ENCODE measurements around the gene DRP2.
A peak's percentile ranks its signal among the peaks of the same experiment; 100 is the strongest.
"Not testable (repeated sequence)": the region's sequence is repeated elsewhere in the genome, so short reads cannot be mapped to it uniquely, and the experiment has no call there.

DRP2 gene

DNA sequence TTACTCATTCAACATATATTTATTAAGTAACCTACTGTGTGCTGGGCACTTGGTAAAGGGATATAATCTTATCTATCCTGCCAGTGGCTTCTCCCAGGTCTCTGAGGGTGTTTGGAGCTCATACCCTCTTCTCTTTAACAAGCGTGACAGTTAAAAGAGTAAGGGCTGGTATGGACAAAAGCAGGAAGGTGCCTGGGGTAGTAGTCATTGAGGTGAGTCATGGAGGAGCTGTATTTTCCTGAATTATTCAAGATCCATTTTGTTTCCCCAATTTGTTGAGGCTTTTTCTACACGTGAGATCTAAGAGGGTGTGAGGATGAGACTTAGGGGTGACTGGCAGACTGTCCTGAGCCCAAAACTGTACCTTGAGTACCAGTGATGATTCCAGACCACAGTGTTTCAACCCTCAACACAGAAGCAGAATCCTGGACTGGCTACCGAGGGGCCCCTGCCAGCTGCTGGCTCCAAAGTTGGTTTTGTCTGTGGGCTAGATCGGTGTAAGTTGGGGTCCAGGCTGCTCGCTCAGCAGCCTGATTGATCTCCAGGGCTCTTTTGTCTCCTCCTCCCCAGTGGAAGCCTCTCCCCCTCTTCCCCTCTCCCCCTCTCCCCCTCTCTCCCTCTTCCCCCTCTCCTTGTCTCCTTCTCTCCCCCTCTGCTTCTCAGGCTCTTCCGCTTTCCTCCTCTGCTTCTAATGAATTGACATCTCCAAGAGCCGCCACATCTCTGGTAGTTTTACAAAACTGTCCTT is at the start of gene DRP2:
Gene DRP2 (plus strand): TSS at position 671 of the 748 bp plus-strand sequence. CDS start 11,862 bp downstream, outside the sequence.
- no peak for DNase-seq
- intact Hi-C loops (cut with DNase I) = no loop called here

GRCh38 chrX:101171883-101172400 is 47.6 kb upstream of the DRP2 start:
- intact Hi-C loops (cut with DNase I) = no loop called here
- DNase-seq = no peak

GRCh38 chrX:101176439-101176838 is 43.1 kb upstream of the DRP2 start:
- intact Hi-C loops (cut with DNase I) = no loop called here
- DNase-seq = no peak

DNA sequence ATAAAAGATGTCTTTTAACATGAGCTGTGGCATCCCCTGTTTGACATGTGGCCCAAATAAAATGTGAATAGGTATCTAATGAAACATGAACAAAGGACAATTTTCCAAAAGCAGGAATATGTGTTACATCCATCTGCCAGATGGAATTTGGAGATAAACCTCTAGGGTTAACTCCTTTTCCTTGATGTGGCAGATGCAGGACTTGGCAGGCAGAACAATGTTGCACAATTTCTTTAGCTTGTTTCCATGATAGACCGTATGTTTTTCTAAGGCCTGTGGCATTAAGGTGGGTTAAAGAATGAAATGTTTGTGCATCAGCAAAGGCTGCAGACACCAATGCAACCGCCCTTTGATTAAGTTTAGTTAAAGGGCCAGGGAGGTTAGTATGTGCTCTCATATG is 34.7 kb upstream of the DRP2 start:
- intact Hi-C loops (cut with DNase I); DNase-seq: not testable (repeated sequence)

DNA sequence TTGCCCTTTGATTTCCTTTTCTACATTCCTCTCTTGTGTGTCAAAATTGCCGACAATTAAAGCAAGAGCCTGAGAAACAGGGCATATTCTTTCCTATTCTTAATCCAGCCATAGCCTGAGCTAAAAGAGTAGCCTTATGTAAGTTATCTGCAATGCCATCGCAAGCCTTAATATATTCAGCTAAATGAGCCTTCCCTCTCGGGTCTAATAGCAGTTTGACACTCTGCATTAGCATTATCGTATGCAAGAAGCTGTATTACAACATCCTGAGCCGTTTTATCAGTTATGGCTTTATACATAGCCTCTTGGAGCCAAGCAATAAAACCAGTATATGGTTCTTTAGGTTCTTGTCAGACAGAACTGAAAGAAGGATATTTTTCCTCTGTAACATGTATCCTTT is 31.6 kb upstream of the DRP2 start:
- intact Hi-C loops (cut with DNase I); DNase-seq: not testable (repeated sequence)

DNA sequence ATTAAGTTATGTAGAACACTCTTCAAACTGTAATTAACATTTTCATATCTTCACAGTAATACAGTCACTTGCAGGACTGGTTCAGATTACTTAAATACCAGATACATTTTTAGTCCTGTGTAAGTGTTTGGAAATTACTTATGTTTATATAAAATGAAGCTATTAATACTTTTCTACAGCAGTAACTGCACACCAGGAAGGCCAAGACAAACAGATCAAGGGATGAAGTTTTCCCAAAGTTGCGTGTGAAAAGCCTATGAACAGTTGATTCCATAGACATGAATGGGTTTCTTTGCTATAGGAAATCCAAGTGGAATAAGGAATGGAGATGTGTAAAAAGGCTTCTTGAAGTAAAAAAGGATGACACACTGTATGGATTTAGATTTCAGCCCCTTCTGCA is 28.9 kb upstream of the DRP2 start:
- no peak for DNase-seq
- intact Hi-C loops (cut with DNase I) = no loop called here

DNA sequence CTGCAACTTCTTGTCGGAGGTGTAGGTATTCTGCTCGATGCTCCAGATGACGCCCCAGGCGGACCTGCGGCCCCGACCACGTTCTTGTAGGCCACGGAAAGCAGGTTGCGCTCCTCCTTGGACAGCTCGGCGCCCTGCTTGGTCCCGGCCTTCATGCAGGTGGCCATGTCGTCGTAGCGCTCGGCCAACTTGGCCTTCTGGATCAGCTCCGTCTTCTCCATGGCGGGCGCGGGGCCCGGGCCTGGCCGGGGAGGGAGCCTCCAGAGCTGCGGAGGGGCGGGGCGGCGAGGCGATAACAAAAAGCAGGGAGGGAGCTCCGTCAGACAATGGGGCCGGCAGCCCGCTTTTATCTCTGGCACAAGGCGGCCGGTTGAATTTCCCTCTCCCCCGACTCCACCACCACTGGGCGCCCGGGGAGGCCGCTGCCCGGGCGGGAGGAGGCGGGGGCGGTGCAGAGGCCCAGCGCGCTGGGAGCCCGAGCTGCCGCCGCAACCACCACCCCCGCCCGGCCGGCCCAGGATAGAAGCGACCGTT is 28.3 kb upstream of the DRP2 start:
- intact Hi-C loops (cut with DNase I) = no loop called here
- peak in 2 of 10 donors; percentile 8 to 76 for DNase-seq

DNA sequence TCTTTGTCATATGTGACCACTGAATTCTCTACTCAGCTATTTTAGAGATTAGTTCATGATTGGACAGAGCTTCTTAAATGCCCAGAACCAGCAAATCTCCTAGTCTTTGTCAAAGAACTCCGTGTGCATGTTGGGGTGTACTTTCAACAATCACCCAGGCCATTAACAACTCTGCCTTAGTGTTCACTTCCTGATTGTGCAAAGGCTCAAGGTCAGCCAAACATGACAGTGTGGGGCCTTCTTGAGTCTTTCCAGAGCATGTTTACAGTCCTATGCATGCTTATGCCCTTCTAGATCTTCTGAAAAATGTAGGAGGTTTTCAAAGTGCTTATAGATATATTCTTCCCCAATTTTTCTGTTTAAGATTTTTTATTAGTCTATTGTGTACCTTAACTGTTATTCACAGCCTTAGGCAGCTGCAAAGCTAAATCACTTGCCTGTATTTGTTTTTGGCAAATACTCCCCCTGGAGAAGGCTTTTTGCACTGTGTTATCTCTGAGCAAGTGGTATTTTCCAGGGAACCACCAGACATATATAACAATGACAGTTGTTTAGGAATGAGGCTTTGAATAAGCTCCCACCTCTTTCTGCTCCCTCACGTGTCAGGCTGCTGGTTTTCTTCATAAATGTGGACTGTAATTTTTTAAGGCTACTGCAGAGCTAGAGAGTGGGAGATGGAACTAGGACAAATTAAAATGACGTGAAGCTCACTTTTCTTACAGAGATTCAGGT is 24.0 kb upstream of the DRP2 start:
- intact Hi-C loops (cut with DNase I) = no loop called here

GRCh38 chrX:101203761-101204351 is 15.7 kb upstream of the DRP2 start:
- no peak for DNase-seq
- intact Hi-C loops (cut with DNase I) = no loop called here

More for the DNA sequence above, 24.0 kb upstream of the DRP2 start:
- no peak for DNase-seq

DNA sequence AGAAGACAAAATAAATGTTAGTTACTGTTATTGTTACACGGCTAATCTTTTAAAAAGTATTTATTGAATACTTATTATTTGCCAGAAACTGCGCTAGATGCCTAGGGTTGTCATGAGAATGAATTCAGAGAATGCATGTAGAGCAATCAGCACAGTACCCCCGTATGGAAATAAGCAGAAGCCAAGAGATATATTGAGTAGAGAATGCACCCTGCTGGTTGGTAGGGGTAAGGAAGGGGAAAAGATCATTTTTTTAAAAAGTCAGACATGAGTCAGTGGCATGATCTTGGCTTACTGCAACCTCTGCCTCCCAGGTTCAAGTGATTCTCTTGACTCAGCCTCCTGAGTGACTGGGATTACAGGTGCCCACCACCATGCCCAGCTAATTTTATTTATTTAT is 13.1 kb upstream of the DRP2 start:
- DNase-seq = no peak
- intact Hi-C loops (cut with DNase I) = no loop called here

- no peak for DNase-seq
- intact Hi-C loops (cut with DNase I) = no loop called here
These were observed 11.3 kb upstream of the DRP2 start for GRCh38 chrX:101208152-101208905.

GRCh38 chrX:101210630-101211029 is 9.0 kb upstream of the DRP2 start:
- DNase-seq = no peak
- intact Hi-C loops (cut with DNase I) = no loop called here

- intact Hi-C loops (cut with DNase I) = no loop called here
- DNase-seq = no peak
These were observed 1.9 kb upstream of the DRP2 start for GRCh38 chrX:101217689-101218088.

GRCh38 chrX:101219864-101220346 is 319 bp downstream of the DRP2 start:
- peak in 8 of 10 donors; percentile 14 to 90 (median 41) for DNase-seq
- intact Hi-C loops (cut with DNase I) = no loop called here

DNA sequence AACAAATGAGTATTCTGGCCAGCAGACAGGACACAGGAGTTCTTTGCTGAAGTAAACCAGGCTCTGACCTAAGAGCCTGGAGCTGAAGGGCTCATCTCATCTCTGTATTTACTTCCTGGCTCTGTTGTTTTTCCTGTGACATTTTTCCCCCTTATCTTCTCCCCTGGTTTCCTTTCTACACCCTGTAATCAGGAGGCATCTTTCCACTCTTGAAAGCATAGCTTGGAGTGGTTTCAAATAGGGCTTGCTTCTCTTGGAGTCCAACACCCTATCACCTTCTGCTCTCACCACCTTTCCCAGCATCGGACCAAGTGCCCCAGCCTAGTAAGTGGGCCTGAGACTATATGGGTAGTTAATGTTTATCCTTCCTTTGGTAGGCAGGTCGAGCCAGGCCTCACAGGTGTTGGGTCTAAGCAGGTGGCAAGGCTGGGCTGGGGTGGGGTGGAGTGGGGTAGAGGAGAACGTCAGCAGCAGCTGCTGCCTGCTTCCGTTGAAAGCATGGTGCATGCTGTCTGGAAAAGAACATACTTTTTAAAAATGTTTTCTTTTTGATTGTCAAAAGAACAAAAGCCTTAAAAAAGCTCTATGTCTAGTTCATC is 1.2 kb downstream of the DRP2 start:
- intact Hi-C loops (cut with DNase I) = no loop called here
- peak in 1 of 10 donors; percentile 68 for DNase-seq

DNA sequence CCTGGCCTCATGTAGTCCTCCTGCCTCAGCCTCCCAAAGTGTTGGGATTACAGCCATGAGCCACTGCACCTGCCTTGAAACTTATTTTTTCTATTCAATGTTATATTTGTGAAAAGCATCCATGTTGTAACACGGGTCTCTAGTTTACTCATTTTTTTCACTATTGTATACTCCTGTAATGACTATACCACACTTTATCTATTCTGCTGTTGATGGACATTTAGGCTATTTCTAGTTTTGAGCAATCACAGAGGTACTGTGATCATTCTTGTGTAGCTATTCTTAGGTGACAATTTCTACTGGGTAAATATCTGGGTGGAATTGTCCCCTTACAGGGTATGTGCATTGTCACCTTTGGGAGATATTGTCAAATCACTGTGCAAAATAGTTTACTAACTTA is 3.6 kb downstream of the DRP2 start:
- DNase-seq = no peak

DNA sequence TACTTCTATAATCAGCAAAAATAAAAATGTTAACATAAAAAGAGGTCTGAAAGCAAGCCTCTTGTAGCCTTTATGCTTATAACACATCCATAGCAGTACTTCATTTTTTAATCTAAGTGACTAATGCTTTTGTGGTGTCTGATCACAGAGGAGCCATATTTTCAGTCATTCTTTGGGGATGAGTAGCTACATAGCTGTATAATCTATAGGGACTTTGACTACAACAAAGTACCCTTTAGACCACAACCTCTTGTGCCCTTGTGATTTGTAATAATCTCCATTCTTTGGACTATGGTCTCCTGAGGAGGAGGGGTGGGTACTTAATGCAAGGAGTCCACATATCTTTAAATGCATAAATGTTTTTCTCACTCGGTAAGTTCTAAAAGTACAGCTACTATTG is 9.6 kb downstream of the DRP2 start:
- DNase-seq = no peak
- intact Hi-C loops (cut with DNase I) = no loop called here

More for the DNA sequence above, 3.6 kb downstream of the DRP2 start:
- intact Hi-C loops (cut with DNase I) = no loop called here

GRCh38 chrX:101230636-101231035 is 11.1 kb downstream of the DRP2 start:
- no peak for DNase-seq
- intact Hi-C loops (cut with DNase I) = no loop called here

GRCh38 chrX:101231080-101231479 is 11.5 kb downstream of the DRP2 start:
- DNase-seq = no peak
- intact Hi-C loops (cut with DNase I) = no loop called here

DNA sequence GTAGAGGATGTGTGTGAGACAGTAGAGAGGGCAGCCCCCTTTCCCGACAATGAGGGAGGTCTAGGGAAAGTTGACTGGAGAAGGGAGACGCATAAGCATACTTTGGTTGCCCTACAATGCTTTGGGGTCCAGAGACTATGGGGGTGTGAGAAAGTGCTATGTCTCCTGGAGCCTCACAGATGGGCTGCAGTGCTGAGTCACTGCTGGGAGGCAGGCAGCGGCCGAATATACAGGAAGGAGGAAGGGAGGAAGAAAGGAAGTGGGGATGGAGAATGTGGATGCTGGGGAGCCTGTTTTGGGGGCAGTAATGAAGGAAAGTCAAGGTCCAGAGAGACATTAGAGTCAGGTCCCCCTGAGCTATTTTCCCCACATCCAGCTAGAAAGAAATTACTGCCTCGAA is 12.7 kb downstream of the DRP2 start:
- no peak for DNase-seq
- intact Hi-C loops (cut with DNase I) = no loop called here

All from posterior cingulate gyrus (tissue), 11 donors.